ENCODE data around the gene TRAFD1. TPM values are rescaled to one million over a fixed set of nuclear protein-coding genes. Genes with fewer than 3 reads are reported as not detected.

The TRAFD1 gene
- total and polyA plus RNA-seq, 4 donors, result 16.9 to 43.1 (median 37.8) TPM

DNA sequence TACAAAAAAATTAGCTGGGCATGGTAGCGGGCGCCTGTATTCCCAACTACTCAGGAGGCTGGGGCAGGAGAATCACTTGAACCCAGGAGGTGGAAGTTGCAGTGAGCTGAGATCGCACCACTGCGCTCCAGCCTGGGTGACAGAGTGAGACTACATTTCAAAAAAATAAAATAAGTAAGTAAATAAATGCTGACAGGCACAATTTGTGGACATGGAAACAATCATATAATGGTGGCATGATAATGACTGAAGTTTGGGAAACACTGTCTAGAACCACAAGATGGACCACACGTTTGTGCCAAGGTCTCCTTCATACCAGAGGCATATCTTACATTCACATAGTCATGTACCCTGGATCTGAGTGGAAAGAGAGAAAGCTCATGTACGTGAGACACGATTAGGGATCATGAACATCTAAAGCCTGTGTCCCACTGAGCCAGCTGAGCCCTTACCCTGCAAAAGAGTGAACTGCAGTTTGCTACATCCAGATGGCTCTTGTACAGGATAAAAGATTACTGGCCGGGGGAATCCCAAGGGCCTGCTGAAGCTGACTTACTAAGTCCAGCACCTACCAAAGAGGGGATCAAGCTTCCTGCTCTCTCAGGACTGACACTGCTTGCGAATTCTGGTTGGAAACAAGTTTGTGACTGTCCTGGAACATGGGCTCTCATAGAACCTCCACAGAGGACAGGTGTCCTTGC, 62.9 kb downstream of the TRAFD1 start:
- no peaks in the 10 kb centered on the region for H3K27me3 ChIP-seq (ENCODE audit: control insufficient read depth in 3 of 3, insufficient read depth in 3 of 3, low read length in 2 of 3)
- no peak overlapping the region for H3K9ac ChIP-seq (ENCODE audit: insufficient read depth in 1 of 2, low read length in 2 of 2)
- H3K36me3 ChIP-seq (ENCODE audit: control insufficient read depth in 4 of 4, insufficient read depth in 4 of 4, low read length in 4 of 4), result peaks cover 0 to 46% (median 20%) of the 10 kb centered on the region in 4 donors
- 92 to 94% methylated on average over 9 of the region's 9 CpGs for WGBS, 2 donors
- no peak overlapping the region for H3K27ac ChIP-seq (ENCODE audit: low read depth in 1 of 2, low read length in 1 of 2)
- no peaks in the 10 kb centered on the region for H3K9me3 ChIP-seq (ENCODE audit: control insufficient read depth in 4 of 4, insufficient read depth in 3 of 4, low read length in 3 of 4)
- TF ChIP-seq CTCF (IDR thresholded peaks at IDR 0.05; ENCODE audit: control extremely low read depth, extremely low read depth), result no peak
- peaks cover 0 to 35% (median 2%) of the 10 kb centered on the region in 5 donors for H3K4me1 ChIP-seq (ENCODE audit: control insufficient read depth in 5 of 5, insufficient read depth in 5 of 5, low read length in 5 of 5)
- no peak overlapping the region for H3K4me3 ChIP-seq
- DNase-seq, result no peak
- no peak for ATAC-seq (ENCODE audit: insufficient read depth, low FRiP score)

DNA sequence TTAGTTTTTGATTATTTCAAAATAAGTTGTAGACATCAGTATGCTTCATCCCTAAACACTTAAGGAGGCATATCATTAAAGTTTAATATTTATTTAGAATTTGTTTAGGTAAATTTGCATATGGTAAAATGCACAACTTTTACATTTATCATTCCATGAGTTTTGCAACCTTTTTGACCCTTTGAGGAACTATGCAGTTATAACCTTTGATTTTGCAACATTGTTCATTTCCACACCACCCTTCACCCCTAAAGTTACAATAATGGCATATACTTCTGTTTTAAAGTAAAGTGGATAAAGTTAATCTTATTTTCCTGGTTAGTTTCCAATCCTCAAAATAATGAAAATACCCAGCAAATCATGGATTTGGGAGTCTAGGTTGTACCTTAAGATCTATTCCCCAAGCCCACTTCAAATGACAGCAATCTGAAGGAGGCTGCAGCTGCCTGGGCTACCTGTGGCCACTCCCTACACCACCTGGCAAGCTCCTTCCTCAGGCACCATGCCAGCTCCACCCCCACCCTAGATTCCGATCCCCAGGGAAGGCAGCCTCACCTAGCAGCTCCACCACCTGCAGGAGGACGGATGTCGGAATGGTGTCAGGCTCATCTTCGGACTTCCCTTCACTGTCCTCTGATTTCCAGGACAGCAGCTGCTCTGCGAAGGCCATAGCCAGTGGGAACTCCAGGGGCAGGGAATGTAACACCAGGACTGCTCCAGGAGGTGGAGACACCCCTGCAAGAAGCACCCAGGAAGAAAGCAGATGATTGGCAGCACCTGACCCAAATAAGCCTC, 65.1 kb downstream of the TRAFD1 start:
- no peak for DNase-seq

GRCh38 chr12:112191201-112191600, 65.8 kb downstream of the TRAFD1 start:
- Histone ChIP-seq H3K27ac (ENCODE audit: low read depth in 1 of 2, low read length in 1 of 2) (no peak overlapping the region), H3K27me3 (ENCODE audit: control insufficient read depth in 3 of 3, insufficient read depth in 3 of 3, low read length in 2 of 3) (no peaks in the 10 kb centered on the region), H3K9me3 (ENCODE audit: control insufficient read depth in 4 of 4, insufficient read depth in 3 of 4, low read length in 3 of 4) (no peaks in the 10 kb centered on the region), H3K4me3 (no peak overlapping the region), H3K4me1 (ENCODE audit: control insufficient read depth in 5 of 5, insufficient read depth in 5 of 5, low read length in 5 of 5) (peaks cover 0 to 23% (median 2%) of the 10 kb centered on the region in 5 donors), H3K36me3 (ENCODE audit: control insufficient read depth in 4 of 4, insufficient read depth in 4 of 4, low read length in 4 of 4) (peaks cover 0 to 40% (median 27%) of the 10 kb centered on the region in 4 donors), H3K9ac (ENCODE audit: insufficient read depth in 1 of 2, low read length in 2 of 2) (no peak overlapping the region)
- DNase-seq, result no peak
- WGBS, 2 donors, result 77 to 78% methylated on average over 2 of the region's 2 CpGs
- TF ChIP-seq CTCF (IDR thresholded peaks at IDR 0.05; ENCODE audit: control extremely low read depth, extremely low read depth), result no peak
- ATAC-seq (ENCODE audit: insufficient read depth, low FRiP score), result no peak

More for the DNA sequence above, 65.1 kb downstream of the TRAFD1 start:
- Histone ChIP-seq H3K9me3 (ENCODE audit: control insufficient read depth in 4 of 4, insufficient read depth in 3 of 4, low read length in 3 of 4) (no peaks in the 10 kb centered on the region), H3K27me3 (ENCODE audit: control insufficient read depth in 3 of 3, insufficient read depth in 3 of 3, low read length in 2 of 3) (no peaks in the 10 kb centered on the region), H3K4me1 (ENCODE audit: control insufficient read depth in 5 of 5, insufficient read depth in 5 of 5, low read length in 5 of 5) (peaks cover 0 to 24% (median 2%) of the 10 kb centered on the region in 5 donors), H3K36me3 (ENCODE audit: control insufficient read depth in 4 of 4, insufficient read depth in 4 of 4, low read length in 4 of 4) (peaks cover 0 to 42% (median 27%) of the 10 kb centered on the region in 4 donors), H3K4me3 (no peak overlapping the region), H3K9ac (ENCODE audit: insufficient read depth in 1 of 2, low read length in 2 of 2) (no peak overlapping the region), H3K27ac (ENCODE audit: low read depth in 1 of 2, low read length in 1 of 2) (no peak overlapping the region)
- no peak for TF ChIP-seq CTCF (IDR thresholded peaks at IDR 0.05; ENCODE audit: control extremely low read depth, extremely low read depth)
- WGBS, 2 donors, result 84% methylated on average over 5 of the region's 5 CpGs
- ATAC-seq (ENCODE audit: insufficient read depth, low FRiP score), result no peak

Measured in lung (tissue), 12 donors.